NT2/D1 (cell line): ENCODE measurements around the gene GCNT1.

ENCODE experiments used
- DNase-seq: peaks from one replicate; pipeline ENCODE4 v3.0.0-alpha.2; 2011; ENCODE audit warnings: low read depth, low spot score
- H3K27me3 ChIP-seq: 2 replicates; pipeline ENCODE4 v1.6.0; 2011; ENCODE audit warnings: mild to moderate bottlenecking; ENCODE audit not compliant: insufficient read length, insufficient read depth
- H3K36me3 ChIP-seq: 2 replicates; pipeline ENCODE4 v1.6.1; 2011; ENCODE audit warnings: mild to moderate bottlenecking, low read length, mixed read lengths; ENCODE audit not compliant: insufficient read depth, insufficient read length
- H3K4me1 ChIP-seq: 2 replicates; pipeline ENCODE4 v1.5.1; 2011; ENCODE audit not compliant: insufficient read depth, insufficient read length
- H3K4me3 ChIP-seq: 2 replicates; pipeline ENCODE4 v1.5.1; 2011; ENCODE audit warnings: low read depth; ENCODE audit not compliant: insufficient read length
- H3K9ac ChIP-seq: 2 replicates; pipeline ENCODE4 v1.6.0; 2011; ENCODE audit warnings: low read depth; ENCODE audit not compliant: insufficient read length
- H3K9me3 ChIP-seq: 2 replicates; pipeline ENCODE4 v1.5.1; 2011; ENCODE audit warnings: mild to moderate bottlenecking, low read length; ENCODE audit not compliant: insufficient read depth
- SUZ12 ChIP-seq: IDR thresholded peaks from 2 replicates; pipeline ENCODE4 v1.6.1; 2011; ENCODE audit not compliant: insufficient read length, insufficient read depth; ENCODE audit errors: extremely low read depth
- YY1 ChIP-seq: IDR thresholded peaks from 2 replicates; pipeline ENCODE4 v1.6.1; 2011; ENCODE audit not compliant: insufficient read length, insufficient read depth
- ZNF274 ChIP-seq: IDR thresholded peaks from 2 replicates; pipeline ENCODE4 v1.6.1; 2011; ENCODE audit warnings: mild to moderate bottlenecking, low read depth, low read length

GCNT1 gene

GRCh38 chr9:76500061-76500460 lies 41.1 kb downstream of the GCNT1 start:
- TF ChIP-seq SUZ12: no peak
- TF ChIP-seq ZNF274: no peak
- TF ChIP-seq YY1: no peak
- H3K36me3 ChIP-seq: peaks cover 18% of the 10 kb centered on the region
- no peak overlapping the region for H3K4me3 ChIP-seq
- no peaks in the 10 kb centered on the region for H3K4me1 ChIP-seq
- peaks cover 7% of the 10 kb centered on the region; the same call in 1 of the 2 replicates for H3K9me3 ChIP-seq
- no peak overlapping the region for H3K9ac ChIP-seq
- H3K27me3 ChIP-seq: no peaks in the 10 kb centered on the region
- no peak for DNase-seq

DNA sequence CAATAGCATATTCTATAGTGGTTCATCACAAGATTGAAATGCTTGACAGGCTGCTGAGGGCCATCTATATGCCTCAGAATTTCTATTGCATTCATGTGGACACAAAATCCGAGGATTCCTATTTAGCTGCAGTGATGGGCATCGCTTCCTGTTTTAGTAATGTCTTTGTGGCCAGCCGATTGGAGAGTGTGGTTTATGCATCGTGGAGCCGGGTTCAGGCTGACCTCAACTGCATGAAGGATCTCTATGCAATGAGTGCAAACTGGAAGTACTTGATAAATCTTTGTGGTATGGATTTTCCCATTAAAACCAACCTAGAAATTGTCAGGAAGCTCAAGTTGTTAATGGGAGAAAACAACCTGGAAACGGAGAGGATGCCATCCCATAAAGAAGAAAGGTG lies 43.8 kb downstream of the GCNT1 start:
- H3K9ac ChIP-seq: no peak overlapping the region
- H3K36me3 ChIP-seq: peaks cover 18% of the 10 kb centered on the region
- H3K27me3 ChIP-seq: no peaks in the 10 kb centered on the region
- no peak overlapping the region for H3K4me3 ChIP-seq
- TF ChIP-seq SUZ12 (no peak), YY1 (no peak), ZNF274 (no peak)
- no peaks in the 10 kb centered on the region for H3K4me1 ChIP-seq
- H3K9me3 ChIP-seq: no peaks in the 10 kb centered on the region
- DNase-seq: no peak

DNA sequence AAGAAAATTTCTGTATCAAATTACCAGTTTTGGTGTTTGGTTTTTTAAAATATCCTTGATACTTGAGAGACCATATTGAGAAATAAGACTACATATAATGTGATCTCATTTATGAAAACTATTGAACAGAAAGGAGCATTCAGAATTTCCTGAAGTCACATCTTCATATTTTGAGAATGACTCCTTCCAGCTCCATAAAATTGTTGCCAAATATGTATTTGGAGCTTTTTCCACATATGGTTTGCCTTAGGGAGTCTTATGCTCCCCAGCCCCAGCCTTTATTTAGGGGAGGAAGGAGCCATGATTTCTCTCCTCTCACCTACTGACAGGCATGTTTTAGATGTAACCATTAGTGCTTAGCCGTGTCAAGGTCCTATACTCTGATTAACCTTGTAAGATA lies 51.1 kb downstream of the GCNT1 start:
- Histone ChIP-seq H3K9ac (no peak overlapping the region), H3K9me3 (no peaks in the 10 kb centered on the region), H3K27me3 (no peaks in the 10 kb centered on the region), H3K36me3 (no peaks in the 10 kb centered on the region), H3K4me3 (no peak overlapping the region), H3K4me1 (no peaks in the 10 kb centered on the region)
- no peak for DNase-seq
- TF ChIP-seq ZNF274 (no peak), SUZ12 (no peak), YY1 (no peak)

DNA sequence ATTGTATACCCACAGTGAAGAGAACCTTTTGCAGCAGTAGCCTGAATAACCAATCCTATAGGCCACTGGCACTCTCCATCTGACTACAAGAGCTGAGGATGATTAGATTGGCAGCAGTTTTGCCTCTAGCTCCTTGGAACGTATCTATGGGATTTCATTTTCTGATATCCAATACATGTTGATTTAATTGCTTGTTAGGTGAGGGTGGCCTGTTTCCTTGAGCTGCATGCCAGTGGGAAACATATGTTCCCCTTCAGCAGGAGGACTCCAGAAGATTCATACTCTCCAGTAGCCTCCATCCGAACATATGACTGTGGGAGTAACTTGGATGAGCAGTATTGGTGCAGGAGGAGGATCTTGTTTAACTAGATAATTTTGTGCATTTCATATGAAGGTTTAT lies 51.5 kb downstream of the GCNT1 start:
- Histone ChIP-seq H3K36me3 (no peaks in the 10 kb centered on the region), H3K27me3 (no peaks in the 10 kb centered on the region), H3K4me3 (no peak overlapping the region), H3K9ac (no peak overlapping the region), H3K4me1 (no peaks in the 10 kb centered on the region), H3K9me3 (no peaks in the 10 kb centered on the region)
- no peak for DNase-seq
- TF ChIP-seq ZNF274 (no peak), YY1 (no peak), SUZ12 (no peak)

GRCh38 chr9:76512826-76513225 lies 53.8 kb downstream of the GCNT1 start:
- Histone ChIP-seq H3K9me3 (no peaks in the 10 kb centered on the region), H3K36me3 (no peaks in the 10 kb centered on the region), H3K27me3 (no peaks in the 10 kb centered on the region), H3K4me3 (no peak overlapping the region), H3K4me1 (no peaks in the 10 kb centered on the region), H3K9ac (no peak overlapping the region)
- no peak for DNase-seq
- no peak for TF ChIP-seq YY1
- no peak for TF ChIP-seq ZNF274
- no peak for TF ChIP-seq SUZ12

DNA sequence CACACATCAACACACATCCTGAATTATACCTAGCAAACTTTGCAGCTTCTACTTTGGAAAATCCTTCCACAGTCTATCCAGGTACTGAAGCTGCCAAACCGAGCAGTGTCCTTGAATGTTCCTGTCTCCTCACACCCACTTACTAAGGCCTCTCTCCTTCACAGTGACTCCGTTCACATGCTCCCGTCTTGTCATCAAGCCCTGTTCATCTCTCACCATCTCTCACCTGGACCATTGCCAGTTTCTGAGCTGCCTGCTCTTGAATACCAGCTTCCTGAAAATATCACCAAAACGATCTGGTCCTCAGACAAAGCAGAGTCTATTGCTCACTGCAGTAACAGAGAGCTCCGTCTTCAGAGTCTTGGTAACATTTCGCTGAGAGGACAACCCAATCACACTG lies 57.4 kb downstream of the GCNT1 start:
- TF ChIP-seq SUZ12: no peak
- no peak for TF ChIP-seq ZNF274
- no peak for TF ChIP-seq YY1
- no peak overlapping the region for H3K4me3 ChIP-seq
- no peaks in the 10 kb centered on the region for H3K36me3 ChIP-seq
- H3K9ac ChIP-seq: no peak overlapping the region
- H3K27me3 ChIP-seq: no peaks in the 10 kb centered on the region
- no peaks in the 10 kb centered on the region for H3K9me3 ChIP-seq
- no peak for DNase-seq
- H3K4me1 ChIP-seq: no peaks in the 10 kb centered on the region

DNA sequence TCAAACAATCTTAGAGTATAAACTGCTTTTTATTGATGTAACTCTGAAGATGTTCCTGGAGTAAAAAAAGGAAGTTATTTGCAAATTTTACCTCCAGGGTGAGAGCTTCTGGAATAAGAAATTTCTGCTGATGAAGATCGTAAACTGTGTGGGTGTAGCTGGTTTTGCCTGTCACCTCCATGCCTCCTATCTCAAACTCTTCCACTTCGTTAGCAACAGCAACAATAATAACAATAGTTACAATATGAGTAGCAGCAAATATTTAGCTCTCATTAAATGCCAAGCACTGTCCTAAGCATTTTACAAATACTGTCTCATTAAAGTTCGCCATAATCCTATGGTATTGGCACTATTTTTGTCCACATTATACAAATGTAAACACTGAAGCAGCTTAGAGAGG lies 57.9 kb downstream of the GCNT1 start:
- TF ChIP-seq ZNF274: no peak
- TF ChIP-seq YY1: no peak
- TF ChIP-seq SUZ12: no peak
- no peak for DNase-seq
- Histone ChIP-seq H3K9ac (no peak overlapping the region), H3K4me1 (no peaks in the 10 kb centered on the region), H3K36me3 (no peaks in the 10 kb centered on the region), H3K4me3 (no peak overlapping the region), H3K9me3 (no peaks in the 10 kb centered on the region), H3K27me3 (no peaks in the 10 kb centered on the region)
